K562 (cell line): ENCODE results near the gene SGK1. TPM values are rescaled to one million over a fixed set of nuclear protein-coding genes. Genes with fewer than 3 reads are reported as not detected.

Source experiments
- ATAC-seq: fragments of 200-7000 bp; cut with Tn5 transposase; 3 replicates; pipeline ENCODE4 v1.9.1; 2020; ENCODE audit warnings: moderate library complexity
- BruUV-seq: library from RNA; stranded (reverse); fragments of 400-500 nt; replicated peaks from 2 replicates; lab custom pipeline; 2021; lab: Mats Ljungman, UMichigan
- CTCF ChIA-PET: fragments of 300-600 bp; formaldehyde crosslinking; extraction: SDS; loops from one replicate; lab custom pipeline; 2021; ENCODE audit warnings: low intra/inter-chr PET ratio; lab: Yijun Ruan, JAX
- POLR2A ChIA-PET: fragments of 300-600, 350-650 bp; sonication (Branson Sonifier 250); formaldehyde crosslinking; extraction: SDS; loops from one replicate; lab custom pipeline; 2021; ENCODE audit warnings: antibody characterized with exemption, inconsistent platforms; lab: Yijun Ruan, JAX
- DNase-seq, 4 experiments: peaks; one replicate each; pipeline versions ENCODE4 v3.0.0 to v3.0.0-alpha.2; 2011 to 2018; ENCODE audit warnings: low spot score in 3 of 4, mixed read lengths in 3 of 4; ENCODE audit errors: extremely low read depth in 1 of 4
- FAIRE-seq: peaks from 2 replicates; lab custom pipeline; 2011; peaks lifted over from hg19 to GRCh38; lab: Jason Lieb, UNC
- H2AFZ ChIP-seq: 2 replicates; pipeline ENCODE4 v1.6.0; 2011; ENCODE audit warnings: low read depth, low read length, control low read depth, inconsistent platforms
- H3K27ac ChIP-seq: fragments of 200-600 bp; 3 replicates; pipeline ENCODE4 v1.8.0; 2011; ENCODE audit warnings: low read depth, mild to moderate bottlenecking, control low read depth, inconsistent platforms, low read length, moderate library complexity, mixed read lengths; ENCODE audit errors: extremely low read depth
- H3K27me3 ChIP-seq, 2 experiments: fragments of 300-600 bp in 1 of 2; 2 replicates in 1 of 2; 3 replicates in 1 of 2; pipeline versions ENCODE4 v1.6.0 to v1.8.0; 2011; ENCODE audit warnings: inconsistent platforms in 2 of 2, low read length in 2 of 2, mild to moderate bottlenecking in 1 of 2, mixed read lengths in 1 of 2, moderate library complexity in 1 of 2; ENCODE audit not compliant: control insufficient read depth in 2 of 2, insufficient read depth in 2 of 2
- H3K36me3 ChIP-seq: fragments of 300-600 bp; 3 replicates; pipeline ENCODE4 v1.8.0; 2011; ENCODE audit warnings: mild to moderate bottlenecking, low read length, inconsistent platforms; ENCODE audit not compliant: control insufficient read depth, insufficient read depth
- H3K4me1 ChIP-seq, 2 experiments: fragments of 200-600 bp in 1 of 2; replicated peaks in 1 of 2; 2 replicates in 1 of 2; 3 replicates in 1 of 2; pipeline versions ENCODE4 v1.5.1 to v1.8.0; 2011; ENCODE audit warnings: inconsistent platforms in 2 of 2, low read length in 2 of 2, mild to moderate bottlenecking in 1 of 2, mixed read lengths in 1 of 2, moderate library complexity in 1 of 2; ENCODE audit not compliant: control insufficient read depth in 2 of 2, insufficient read depth in 2 of 2
- H3K4me2 ChIP-seq: 2 replicates; pipeline ENCODE4 v1.6.1; 2011; ENCODE audit warnings: low read length, control low read depth, inconsistent platforms, mixed read lengths; ENCODE audit not compliant: insufficient read depth
- H3K4me3 ChIP-seq: fragments of 200-600 bp; sonication (generic), shearing (Covaris generic); 2 replicates; pipeline ENCODE4 v1.5.1; 2016; ENCODE audit warnings: control low read depth, inconsistent platforms
- H3K79me2 ChIP-seq: fragments of 200-600 bp; 3 replicates; pipeline ENCODE4 v1.8.0; 2011; ENCODE audit warnings: low read length, inconsistent platforms; ENCODE audit not compliant: control insufficient read depth, insufficient read depth
- H3K9ac ChIP-seq, 2 experiments: 2 replicates each; pipeline versions ENCODE4 v1.6.0 to v1.6.1; 2011; ENCODE audit warnings: low read depth in 2 of 2, low read length in 2 of 2, control low read depth in 1 of 2, inconsistent platforms in 1 of 2, mild to moderate bottlenecking in 1 of 2, mixed read lengths in 1 of 2; ENCODE audit not compliant: insufficient read depth in 1 of 2
- H3K9me1 ChIP-seq: one replicate; pipeline ENCODE4 v1.6.0; 2011; ENCODE audit warnings: inconsistent platforms, mild to moderate bottlenecking, low read length, moderate library complexity; ENCODE audit not compliant: control insufficient read depth, insufficient read depth
- H3K9me3 ChIP-seq: replicated peaks from 2 replicates; pipeline ENCODE4 v1.5.1; 2011; ENCODE audit warnings: low read depth, low read length, inconsistent platforms; ENCODE audit not compliant: control insufficient read depth, insufficient read depth
- H4K20me1 ChIP-seq: replicated peaks from 2 replicates; pipeline ENCODE4 v1.6.1; 2011; ENCODE audit warnings: low read length, inconsistent platforms, mixed read lengths; ENCODE audit not compliant: control insufficient read depth, insufficient read depth
- CREB1 ChIP-seq, 2 experiments: sonication (generic) in 1 of 2; formaldehyde crosslinking in 1 of 2; IDR thresholded peaks; 2 replicates each; pipeline versions ENCODE4 v1.6.1 to v1.8.0; 2012 to 2022; ENCODE audit warnings: inconsistent platforms in 1 of 2, mild to moderate bottlenecking in 1 of 2, missing genetic modification reagents in 1 of 2, moderate library complexity in 1 of 2
- E2F1 ChIP-seq: sonication (generic); formaldehyde crosslinking; IDR thresholded peaks from 2 replicates; pipeline ENCODE4 v1.8.1; 2023; ENCODE audit warnings: mild to moderate bottlenecking, missing genetic modification reagents, moderate library complexity
- FOXJ3 ChIP-seq: sonication (generic); formaldehyde crosslinking; IDR thresholded peaks from 2 replicates; pipeline ENCODE4 v1.4.0; 2020; ENCODE audit warnings: mild to moderate bottlenecking, missing genetic modification reagents
- GATA2 ChIP-seq: sonication (generic); formaldehyde crosslinking; IDR thresholded peaks from 2 replicates; pipeline ENCODE4 v1.4.0; 2020; ENCODE audit warnings: mild to moderate bottlenecking, missing genetic modification reagents
- HMG20B ChIP-seq: fragments of 250-450 bp; sonication (Bioruptor Pico); IDR thresholded peaks from 2 replicates; pipeline ENCODE4 v1.5.0; 2021; ENCODE audit warnings: mild to moderate bottlenecking
- MAFG ChIP-seq: fragments of 450-650 bp; conservative IDR thresholded peaks from 2 replicates; pipeline ENCODE4 v1.6.1; 2016; ENCODE audit warnings: missing genetic modification characterization, missing compliant biosample characterization
- NELFE ChIP-seq: IDR thresholded peaks from 2 replicates; pipeline ENCODE4 v1.6.1; 2011; ENCODE audit warnings: mild to moderate bottlenecking; ENCODE audit not compliant: insufficient read depth, insufficient read length
- NFE2 ChIP-seq: IDR thresholded peaks from 2 replicates; pipeline ENCODE4 v1.6.1; 2014; ENCODE audit warnings: antibody characterized with exemption, low read depth
- RFX1 ChIP-seq: fragments of 450-650 bp; IDR thresholded peaks from 2 replicates; pipeline ENCODE4 v1.6.1; 2016; ENCODE audit warnings: mild to moderate bottlenecking, moderate library complexity
- SMARCE1 ChIP-seq: fragments of 450-650 bp; IDR thresholded peaks from 2 replicates; pipeline ENCODE4 v1.7.1; 2016; ENCODE audit warnings: mild to moderate bottlenecking
- SP2 ChIP-seq: IDR thresholded peaks from 2 replicates; pipeline ENCODE4 v1.6.1; 2011; ENCODE audit warnings: mild to moderate bottlenecking, low read depth, low read length, moderate library complexity; ENCODE audit not compliant: poor library complexity, severe bottlenecking; ENCODE audit errors: extremely low read depth
- ZNF444 ChIP-seq: fragments of 250-450 bp; sonication (Bioruptor Pico); IDR thresholded peaks from 2 replicates; pipeline ENCODE4 v1.4.0; 2020; ENCODE audit warnings: mild to moderate bottlenecking, moderate library complexity
- WGBS: fragments of 100-300 bp; shearing (Covaris generic); methylation state at CpG from one replicate; pipeline ENCODE4 v1.1.6; 2016; ENCODE audit warnings: low coverage, mixed read lengths; ENCODE audit not compliant: insufficient coverage; ENCODE audit errors: missing lambda C conversion rate; 5-methylcytosine and 5-hydroxymethylcytosine counted together
- in situ Hi-C: fragments of 300-500 bp; cut with MboI; formaldehyde crosslinking; loops from 4 replicates; pipeline ENCODE4 v1.15.0; 2018; ENCODE audit warnings: inconsistent platforms, mixed read lengths
- intact Hi-C: fragments of 100-400 bp; cut with micrococcal nuclease; formaldehyde crosslinking; loops from 2 replicates; pipeline ENCODE4 v1.14.2; 2022
- polyA plus RNA-seq, 8 experiments: library from polyadenylated mRNA; depleted of rRNA in 4 of 8; stranded (reverse) in 5 of 8; unstranded in 3 of 8; fragments of >200 nt; fragmentation: Nextera tagmentation in 2 of 8; fragmentation: Illumina TruSeq in 1 of 8; extraction: Ambion mirVana in 2 of 8; extraction: Trizol in 1 of 8; gene quantifications; 2 replicates each; pipeline versions ENCODE4 v1.2.1 to v1.2.3, GENCODE V29; 2011 to 2014; ENCODE audit warnings: inconsistent platforms in 1 of 8, missing spikeins in 1 of 8
- total RNA-seq, 7 experiments: library from RNA; depleted of rRNA in 6 of 7; stranded (reverse); fragments of >200 nt in 6 of 7; fragmentation: Illumina TruSeq in 2 of 7; extraction: Trizol in 2 of 7; gene quantifications; 2 replicates each; pipeline versions ENCODE4 v1.2.1 to v1.2.3, GENCODE V29; 2011 to 2021; ENCODE audit warnings: low replicate concordance in 1 of 7
- TF ChIP-seq, protein P1 (sequence below): sonication (generic); formaldehyde crosslinking; IDR thresholded peaks from 2 replicates; pipeline ENCODE4 v1.8.0; 2022; ENCODE audit warnings: mild to moderate bottlenecking, missing genetic modification reagents, borderline replicate concordance
- TF ChIP-seq, protein P2 (sequence below): sonication (generic); formaldehyde crosslinking; IDR thresholded peaks from 2 replicates; pipeline ENCODE4 v1.8.1; 2023; ENCODE audit warnings: mild to moderate bottlenecking, missing genetic modification reagents

SGK1 gene
- total and polyA plus RNA-seq, 9 of the 15 experiments (the other 6 are each of a cell fraction or from before 2014, with no cell fraction given): 3.5 to 7.2 (median 3.9) TPM

GRCh38 chr6:134132494-134133141 is 185.3 kb downstream of the SGK1 start (continued):
- no peak for TF ChIP-seq SMARCE1
- TF ChIP-seq E2F1 (CRISPR knock-in tag): no peak
- TF ChIP-seq CREB1 (IDR thresholded peaks at IDR 0.05): no peak
- no peak for TF ChIP-seq CREB1 (CRISPR knock-in tag; IDR thresholded peaks at IDR 0.05)
- TF ChIP-seq RFX1: no peak

DNA sequence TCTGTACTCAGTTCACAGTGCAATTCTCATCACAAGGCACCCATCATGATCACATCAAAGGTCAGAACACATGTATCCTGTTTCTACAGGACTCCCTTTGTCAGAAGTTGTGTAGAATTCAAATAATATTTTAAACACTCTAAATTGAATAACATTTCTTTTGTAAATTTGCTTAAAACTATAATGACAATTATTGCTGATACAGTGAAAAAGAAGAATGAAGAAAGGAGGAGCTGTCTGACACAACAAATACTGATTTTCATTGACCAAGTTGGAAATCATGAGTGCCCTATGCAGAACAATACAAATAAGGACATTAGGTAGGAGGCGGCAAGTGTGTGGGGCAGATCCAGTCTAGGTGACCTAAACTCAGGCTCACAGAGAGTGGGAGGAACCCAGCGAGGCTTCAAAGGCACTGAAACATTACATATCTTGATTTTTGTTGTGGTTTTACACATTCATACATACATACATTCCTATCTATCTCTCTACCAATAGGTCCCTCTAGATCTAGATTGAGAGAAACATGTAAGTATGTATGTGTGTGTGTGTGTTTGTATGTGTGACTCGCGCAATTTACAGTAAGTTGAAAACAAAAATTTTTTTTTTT is 186.3 kb downstream of the SGK1 start:
- H3K9me3 ChIP-seq: no peaks in the 10 kb centered on the region
- intact Hi-C loops: no loop called here
- H3K4me2 ChIP-seq: no peak overlapping the region
- no peaks in the 10 kb centered on the region for H4K20me1 ChIP-seq
- BruUV-seq: no TSS peak
- ChIA-PET CTCF (interaction anchor here (0.6 kb wide), 1 partner anchor 12 kb away, joined by 3 read pairs; no protein-coding TSS in a partner anchor), POLR2A (no interaction called here)
- no peaks in the 10 kb centered on the region for H3K4me1 ChIP-seq
- FAIRE-seq (no peak), ATAC-seq (no peak), DNase-seq (no peak)
- H3K36me3 ChIP-seq: no peaks in the 10 kb centered on the region
- in situ Hi-C loops: no loop called here
- peaks cover 0 to 2% of the 10 kb centered on the region in 2 experiments; a peak in 2 of 5 replicates for H3K27me3 ChIP-seq
- no peak overlapping the region for H3K27ac ChIP-seq
- no peak overlapping the region for H3K9ac ChIP-seq
- H3K9me1 ChIP-seq: no peaks in the 10 kb centered on the region
- no peak overlapping the region for H2AFZ ChIP-seq
- 35% methylated on average over 4 of the region's 4 CpGs for WGBS
- H3K4me3 ChIP-seq: no peak overlapping the region
- no peaks in the 10 kb centered on the region for H3K79me2 ChIP-seq
- no peak for TF ChIP-seq HMG20B
- TF ChIP-seq, protein P1, sequence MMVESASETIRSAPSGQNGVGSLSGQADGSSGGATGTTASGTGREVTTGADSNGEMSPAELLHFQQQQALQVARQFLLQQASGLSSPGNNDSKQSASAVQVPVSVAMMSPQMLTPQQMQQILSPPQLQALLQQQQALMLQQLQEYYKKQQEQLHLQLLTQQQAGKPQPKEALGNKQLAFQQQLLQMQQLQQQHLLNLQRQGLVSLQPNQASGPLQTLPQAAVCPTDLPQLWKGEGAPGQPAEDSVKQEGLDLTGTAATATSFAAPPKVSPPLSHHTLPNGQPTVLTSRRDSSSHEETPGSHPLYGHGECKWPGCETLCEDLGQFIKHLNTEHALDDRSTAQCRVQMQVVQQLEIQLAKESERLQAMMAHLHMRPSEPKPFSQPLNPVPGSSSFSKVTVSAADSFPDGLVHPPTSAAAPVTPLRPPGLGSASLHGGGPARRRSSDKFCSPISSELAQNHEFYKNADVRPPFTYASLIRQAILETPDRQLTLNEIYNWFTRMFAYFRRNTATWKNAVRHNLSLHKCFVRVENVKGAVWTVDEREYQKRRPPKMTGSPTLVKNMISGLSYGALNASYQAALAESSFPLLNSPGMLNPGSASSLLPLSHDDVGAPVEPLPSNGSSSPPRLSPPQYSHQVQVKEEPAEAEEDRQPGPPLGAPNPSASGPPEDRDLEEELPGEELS (CRISPR knock-in tag): no peak
- no peak for TF ChIP-seq GATA2
- no peak for TF ChIP-seq ZNF444 (CRISPR knock-in tag)
- TF ChIP-seq MAFG (tag): peak; percentile 77
- TF ChIP-seq NELFE: no peak
- no peak for TF ChIP-seq NFE2
- no peak for TF ChIP-seq FOXJ3 (CRISPR knock-in tag)
- no peak for TF ChIP-seq SP2
- TF ChIP-seq SMARCE1: no peak
- TF ChIP-seq, protein P2, sequence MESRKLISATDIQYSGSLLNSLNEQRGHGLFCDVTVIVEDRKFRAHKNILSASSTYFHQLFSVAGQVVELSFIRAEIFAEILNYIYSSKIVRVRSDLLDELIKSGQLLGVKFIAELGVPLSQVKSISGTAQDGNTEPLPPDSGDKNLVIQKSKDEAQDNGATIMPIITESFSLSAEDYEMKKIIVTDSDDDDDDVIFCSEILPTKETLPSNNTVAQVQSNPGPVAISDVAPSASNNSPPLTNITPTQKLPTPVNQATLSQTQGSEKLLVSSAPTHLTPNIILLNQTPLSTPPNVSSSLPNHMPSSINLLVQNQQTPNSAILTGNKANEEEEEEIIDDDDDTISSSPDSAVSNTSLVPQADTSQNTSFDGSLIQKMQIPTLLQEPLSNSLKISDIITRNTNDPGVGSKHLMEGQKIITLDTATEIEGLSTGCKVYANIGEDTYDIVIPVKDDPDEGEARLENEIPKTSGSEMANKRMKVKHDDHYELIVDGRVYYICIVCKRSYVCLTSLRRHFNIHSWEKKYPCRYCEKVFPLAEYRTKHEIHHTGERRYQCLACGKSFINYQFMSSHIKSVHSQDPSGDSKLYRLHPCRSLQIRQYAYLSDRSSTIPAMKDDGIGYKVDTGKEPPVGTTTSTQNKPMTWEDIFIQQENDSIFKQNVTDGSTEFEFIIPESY (CRISPR knock-in tag): 0 out of 2 replicates have a peak, but pooled peaks have one; percentile 21
